ENCODE measurements around the gene ERN1.

Gene ERN1

GRCh38 chr17:64001763-64002529, 128.0 kb downstream of the ERN1 start:
- DNase-seq, result no peak

- no peak for DNase-seq
Observed at GRCh38 chr17:64001091-64001579, 128.8 kb downstream of the ERN1 start.

- no peak for DNase-seq
Observed at GRCh38 chr17:63999680-64000531, 130.0 kb downstream of the ERN1 start.

- DNase-seq, result no peak
Observed at GRCh38 chr17:63998721-63999679, 130.9 kb downstream of the ERN1 start.

- peak; percentile 75 for DNase-seq
Observed at GRCh38 chr17:63998050-63998720, 131.8 kb downstream of the ERN1 start, which contains the start of gene PRR29. Gene PRR29, plus strand, starts transcription at chr17:63998351. Its CDS starts 14 bp downstream, at chr17:63998365.

GRCh38 chr17:63997341-63998048, 132.4 kb downstream of the ERN1 start:
- DNase-seq, result no peak

- no peak for DNase-seq
Observed at GRCh38 chr17:63996430-63997182, 133.3 kb downstream of the ERN1 start.

GRCh38 chr17:63995626-63996025, 134.3 kb downstream of the ERN1 start:
- DNase-seq, result no peak

GRCh38 chr17:63993368-63993985, 136.5 kb downstream of the ERN1 start:
- no peak for DNase-seq

GRCh38 chr17:63991611-63992010, 138.3 kb downstream of the ERN1 start:
- no peak for DNase-seq

GRCh38 chr17:63989622-63990345, 140.2 kb downstream of the ERN1 start:
- no peak for DNase-seq
